Measurements from ENCODE around the gene DIO3.

Gene DIO3

GRCh38 chr14:101590616-101591015 is 29.3 kb downstream of the DIO3 start:
- in situ Hi-C loops (cut with HindIII; ENCODE audit: low sequenced_read_pairs): no loop called here
- TF ChIP-seq CTCF (IDR thresholded peaks at IDR 0.05; ENCODE audit: low read depth, low read length): no peak

GRCh38 chr14:101591121-101591520 is 29.8 kb downstream of the DIO3 start:
- TF ChIP-seq CTCF (IDR thresholded peaks at IDR 0.05; ENCODE audit: low read depth, low read length): no peak
- DNase-seq (ENCODE audit: low read depth, low spot score): no peak
- H3K4me3 ChIP-seq (ENCODE audit: low read depth, low read length): no peak overlapping the region
- in situ Hi-C loops (cut with HindIII; ENCODE audit: low sequenced_read_pairs): no loop called here

More at GRCh38 chr14:101590616-101591015, 29.3 kb downstream of the DIO3 start:
- no peak overlapping the region for H3K4me3 ChIP-seq (ENCODE audit: low read depth, low read length)
- DNase-seq (ENCODE audit: low read depth, low spot score): no peak

GRCh38 chr14:101591582-101591981 is 30.3 kb downstream of the DIO3 start:
- no peak overlapping the region for H3K4me3 ChIP-seq (ENCODE audit: low read depth, low read length)
- no peak for TF ChIP-seq CTCF (IDR thresholded peaks at IDR 0.05; ENCODE audit: low read depth, low read length)
- in situ Hi-C loops (cut with HindIII; ENCODE audit: low sequenced_read_pairs): no loop called here
- DNase-seq (ENCODE audit: low read depth, low spot score): no peak

- in situ Hi-C loops (cut with HindIII; ENCODE audit: low sequenced_read_pairs): no loop called here
- no peak overlapping the region for H3K4me3 ChIP-seq (ENCODE audit: low read depth, low read length)
- no peak for DNase-seq (ENCODE audit: low read depth, low spot score)
- no peak for TF ChIP-seq CTCF (IDR thresholded peaks at IDR 0.05; ENCODE audit: low read depth, low read length)
Observed at GRCh38 chr14:101593411-101594238, 32.3 kb downstream of the DIO3 start.

- in situ Hi-C loops (cut with HindIII; ENCODE audit: low sequenced_read_pairs): no loop called here
- DNase-seq (ENCODE audit: low read depth, low spot score): no peak
- H3K4me3 ChIP-seq (ENCODE audit: low read depth, low read length): no peak overlapping the region
- TF ChIP-seq CTCF (IDR thresholded peaks at IDR 0.05; ENCODE audit: low read depth, low read length): no peak
Observed at GRCh38 chr14:101594511-101595148, 33.3 kb downstream of the DIO3 start.

GRCh38 chr14:101595349-101595748 is 34.1 kb downstream of the DIO3 start:
- no peak for DNase-seq (ENCODE audit: low read depth, low spot score)
- in situ Hi-C loops (cut with HindIII; ENCODE audit: low sequenced_read_pairs): no loop called here
- TF ChIP-seq CTCF (IDR thresholded peaks at IDR 0.05; ENCODE audit: low read depth, low read length): no peak
- H3K4me3 ChIP-seq (ENCODE audit: low read depth, low read length): no peak overlapping the region

All from astrocyte of the spinal cord (primary cell).